HepG2 (cell line): ENCODE measurements around the gene NOC2L. TPM values are rescaled to one million over a fixed set of nuclear protein-coding genes. Genes with fewer than 3 reads are reported as not detected.

ENCODE experiments used
- GZF1 ChIP-seq: sonication (generic); formaldehyde crosslinking; IDR thresholded peaks from 2 replicates; pipeline ENCODE4 v1.5.1; 2020; ENCODE audit warnings: mild to moderate bottlenecking, missing genetic modification reagents
- HIVEP1 ChIP-seq: sonication (generic); formaldehyde crosslinking; IDR thresholded peaks from 2 replicates; pipeline ENCODE4 v1.4.0; 2020; ENCODE audit warnings: mild to moderate bottlenecking, missing genetic modification reagents
- LCORL ChIP-seq, 2 experiments: fragments of 450-650 bp in 1 of 2; sonication (generic) in 1 of 2; formaldehyde crosslinking in 1 of 2; IDR thresholded peaks; 2 replicates each; pipeline versions ENCODE4 v1.5.0 to v1.6.1; 2017 to 2020; ENCODE audit warnings: antibody characterized with exemption in 1 of 2, missing genetic modification reagents in 1 of 2
- MIER3 ChIP-seq: IDR thresholded peaks from 2 replicates; pipeline ENCODE4 v1.6.1; 2016; ENCODE audit warnings: missing compliant biosample characterization, borderline replicate concordance
- NAIF1 ChIP-seq: sonication (generic); formaldehyde crosslinking; IDR thresholded peaks from 2 replicates; pipeline ENCODE4 v1.5.0; 2020; ENCODE audit warnings: mild to moderate bottlenecking, missing genetic modification reagents, borderline replicate concordance
- NFATC3 ChIP-seq: sonication (generic); formaldehyde crosslinking; IDR thresholded peaks from 2 replicates; pipeline ENCODE4 v1.5.1; 2020; ENCODE audit warnings: mild to moderate bottlenecking, missing genetic modification reagents
- RBM39 ChIP-seq: fragments of 200-400 bp; formaldehyde crosslinking; IDR thresholded peaks from one replicate; pipeline ENCODE4 v1.6.1; 2018; ENCODE audit warnings: antibody characterized with exemption, mild to moderate bottlenecking, low read depth, low read length; ENCODE audit not compliant: poor library complexity, severe bottlenecking
- REXO4 ChIP-seq: sonication (generic); formaldehyde crosslinking; IDR thresholded peaks from 2 replicates; pipeline ENCODE4 v1.8.0; 2022; ENCODE audit warnings: missing genetic modification reagents, mild to moderate bottlenecking, borderline replicate concordance
- RFX1 ChIP-seq: fragments of 450-650 bp; IDR thresholded peaks from 2 replicates; pipeline ENCODE4 v1.6.1; 2017
- RFXANK ChIP-seq: IDR thresholded peaks from 2 replicates; pipeline ENCODE4 v1.6.1; 2016
- ZNF17 ChIP-seq: sonication (generic); formaldehyde crosslinking; IDR thresholded peaks from 2 replicates; pipeline ENCODE4 v1.5.0; 2020; ENCODE audit warnings: mild to moderate bottlenecking, missing genetic modification reagents
- ZNF350 ChIP-seq: sonication (generic); formaldehyde crosslinking; IDR thresholded peaks from 2 replicates; pipeline ENCODE4 v1.4.0; 2020; ENCODE audit warnings: mild to moderate bottlenecking, low read depth, missing genetic modification reagents, borderline replicate concordance
- ZNF441 ChIP-seq: sonication (generic); formaldehyde crosslinking; IDR thresholded peaks from 2 replicates; pipeline ENCODE4 v1.7.0; 2021; ENCODE audit warnings: missing genetic modification reagents, borderline replicate concordance
- ZNF558 ChIP-seq: sonication (generic); formaldehyde crosslinking; IDR thresholded peaks from 2 replicates; pipeline ENCODE4 v1.9.0; 2022; ENCODE audit warnings: mild to moderate bottlenecking, missing genetic modification reagents, borderline replicate concordance
- polyA plus RNA-seq, 8 experiments: library from polyadenylated mRNA; depleted of rRNA in 3 of 8; stranded (reverse) in 7 of 8; unstranded in 1 of 8; fragments of >200 nt; fragmentation: Illumina TruSeq in 4 of 8; extraction: Trizol in 4 of 8; gene quantifications; 2 replicates each; pipeline versions ENCODE4 v1.2.1 to v1.2.3, GENCODE V29; 2011 to 2016; ENCODE audit warnings: low read depth in 4 of 8, missing spikeins in 1 of 8, mixed read lengths in 1 of 8; ENCODE audit not compliant: insufficient read depth in 1 of 8
- total RNA-seq, 5 experiments: library from RNA; depleted of rRNA; stranded (reverse); fragments of >200 nt; fragmentation: Illumina TruSeq; extraction: Trizol; gene quantifications; 2 replicates each; pipeline ENCODE4 v1.2.3, GENCODE V29; 2016; ENCODE audit warnings: low read depth in 1 of 5
- TF ChIP-seq, protein P1 (sequence below): sonication (generic); formaldehyde crosslinking; IDR thresholded peaks from 2 replicates; pipeline ENCODE4 v1.4.0; 2020; ENCODE audit warnings: missing genetic modification reagents, borderline replicate concordance
- TF ChIP-seq, protein P2 (sequence below): sonication (generic); formaldehyde crosslinking; IDR thresholded peaks from 2 replicates; pipeline ENCODE4 v1.5.1; 2020; ENCODE audit warnings: mild to moderate bottlenecking, missing genetic modification reagents, moderate library complexity
- TF ChIP-seq, protein P3 (sequence below): sonication (generic); formaldehyde crosslinking; IDR thresholded peaks from 2 replicates; pipeline ENCODE4 v1.4.0; 2020; ENCODE audit warnings: mild to moderate bottlenecking, missing genetic modification reagents
- TF ChIP-seq, protein P4 (sequence below): sonication (generic); formaldehyde crosslinking; IDR thresholded peaks from 2 replicates; pipeline ENCODE4 v1.4.0; 2020; ENCODE audit warnings: missing genetic modification reagents

NOC2L gene
- total and polyA plus RNA-seq, 2 of the 13 experiments (the other 11 are each of a cell fraction or from before 2014, with no cell fraction given), result 32.0 to 103 TPM

DNA sequence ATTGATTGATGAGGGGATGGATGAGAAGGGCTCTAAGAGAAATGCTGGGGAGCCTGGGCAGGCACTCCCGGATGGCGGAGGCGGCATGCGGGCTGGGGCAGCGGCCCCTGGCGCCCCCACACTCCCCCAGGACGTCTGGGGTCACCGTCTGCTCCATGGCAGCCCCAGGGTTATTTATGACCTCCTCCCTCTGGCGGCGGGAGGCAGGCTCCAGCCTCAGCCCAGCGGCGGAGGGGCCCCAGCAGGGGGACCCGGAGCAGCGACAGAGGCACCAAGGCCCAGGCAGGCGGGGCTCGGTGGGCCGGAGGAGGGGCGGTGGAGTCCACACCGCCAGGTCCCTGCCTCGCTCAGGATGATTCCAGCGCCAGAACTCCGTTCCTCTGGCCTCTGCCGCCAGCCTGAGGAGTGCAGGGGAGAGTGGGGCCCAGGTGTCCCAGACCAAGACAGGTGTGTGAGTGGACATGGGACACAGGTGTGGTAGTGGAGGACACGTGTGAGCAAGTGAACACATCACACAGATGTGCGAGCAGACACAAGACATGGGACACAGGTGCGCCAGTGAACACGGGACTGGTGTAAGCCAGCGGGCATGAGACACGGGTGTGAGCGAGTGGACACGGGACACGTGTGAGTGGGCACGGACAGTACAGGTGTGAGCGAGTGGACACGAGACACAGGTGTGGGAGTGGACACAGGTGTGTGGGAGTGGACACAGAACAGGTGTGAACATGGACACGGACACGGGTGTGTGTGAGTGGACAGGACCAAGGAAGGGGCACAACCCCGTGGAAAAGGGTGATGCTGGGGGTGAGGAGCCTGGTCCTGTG, 37.8 kb downstream of the NOC2L start (continued):
- TF ChIP-seq REXO4 (CRISPR knock-in tag), result no peak
- TF ChIP-seq LCORL (IDR thresholded peaks at IDR 0.05), result no peak
- TF ChIP-seq LCORL (CRISPR knock-in tag; IDR thresholded peaks at IDR 0.05), result no peak
- no peak for TF ChIP-seq MIER3 (CRISPR knock-in tag)
- TF ChIP-seq NFATC3 (CRISPR knock-in tag), result no peak
- TF ChIP-seq ZNF350 (CRISPR knock-in tag), result no peak
- TF ChIP-seq ZNF441 (CRISPR knock-in tag), result no peak
- no peak for TF ChIP-seq GZF1 (CRISPR knock-in tag)
- no peak for TF ChIP-seq NAIF1
- TF ChIP-seq, protein P1, sequence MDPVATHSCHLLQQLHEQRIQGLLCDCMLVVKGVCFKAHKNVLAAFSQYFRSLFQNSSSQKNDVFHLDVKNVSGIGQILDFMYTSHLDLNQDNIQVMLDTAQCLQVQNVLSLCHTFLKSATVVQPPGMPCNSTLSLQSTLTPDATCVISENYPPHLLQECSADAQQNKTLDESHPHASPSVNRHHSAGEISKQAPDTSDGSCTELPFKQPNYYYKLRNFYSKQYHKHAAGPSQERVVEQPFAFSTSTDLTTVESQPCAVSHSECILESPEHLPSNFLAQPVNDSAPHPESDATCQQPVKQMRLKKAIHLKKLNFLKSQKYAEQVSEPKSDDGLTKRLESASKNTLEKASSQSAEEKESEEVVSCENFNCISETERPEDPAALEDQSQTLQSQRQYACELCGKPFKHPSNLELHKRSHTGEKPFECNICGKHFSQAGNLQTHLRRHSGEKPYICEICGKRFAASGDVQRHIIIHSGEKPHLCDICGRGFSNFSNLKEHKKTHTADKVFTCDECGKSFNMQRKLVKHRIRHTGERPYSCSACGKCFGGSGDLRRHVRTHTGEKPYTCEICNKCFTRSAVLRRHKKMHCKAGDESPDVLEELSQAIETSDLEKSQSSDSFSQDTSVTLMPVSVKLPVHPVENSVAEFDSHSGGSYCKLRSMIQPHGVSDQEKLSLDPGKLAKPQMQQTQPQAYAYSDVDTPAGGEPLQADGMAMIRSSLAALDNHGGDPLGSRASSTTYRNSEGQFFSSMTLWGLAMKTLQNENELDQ (CRISPR knock-in tag), result no peak
- no peak for TF ChIP-seq ZNF17
- TF ChIP-seq RFX1, result no peak
- no peak for TF ChIP-seq RFXANK (CRISPR knock-in tag)
- TF ChIP-seq, protein P2, sequence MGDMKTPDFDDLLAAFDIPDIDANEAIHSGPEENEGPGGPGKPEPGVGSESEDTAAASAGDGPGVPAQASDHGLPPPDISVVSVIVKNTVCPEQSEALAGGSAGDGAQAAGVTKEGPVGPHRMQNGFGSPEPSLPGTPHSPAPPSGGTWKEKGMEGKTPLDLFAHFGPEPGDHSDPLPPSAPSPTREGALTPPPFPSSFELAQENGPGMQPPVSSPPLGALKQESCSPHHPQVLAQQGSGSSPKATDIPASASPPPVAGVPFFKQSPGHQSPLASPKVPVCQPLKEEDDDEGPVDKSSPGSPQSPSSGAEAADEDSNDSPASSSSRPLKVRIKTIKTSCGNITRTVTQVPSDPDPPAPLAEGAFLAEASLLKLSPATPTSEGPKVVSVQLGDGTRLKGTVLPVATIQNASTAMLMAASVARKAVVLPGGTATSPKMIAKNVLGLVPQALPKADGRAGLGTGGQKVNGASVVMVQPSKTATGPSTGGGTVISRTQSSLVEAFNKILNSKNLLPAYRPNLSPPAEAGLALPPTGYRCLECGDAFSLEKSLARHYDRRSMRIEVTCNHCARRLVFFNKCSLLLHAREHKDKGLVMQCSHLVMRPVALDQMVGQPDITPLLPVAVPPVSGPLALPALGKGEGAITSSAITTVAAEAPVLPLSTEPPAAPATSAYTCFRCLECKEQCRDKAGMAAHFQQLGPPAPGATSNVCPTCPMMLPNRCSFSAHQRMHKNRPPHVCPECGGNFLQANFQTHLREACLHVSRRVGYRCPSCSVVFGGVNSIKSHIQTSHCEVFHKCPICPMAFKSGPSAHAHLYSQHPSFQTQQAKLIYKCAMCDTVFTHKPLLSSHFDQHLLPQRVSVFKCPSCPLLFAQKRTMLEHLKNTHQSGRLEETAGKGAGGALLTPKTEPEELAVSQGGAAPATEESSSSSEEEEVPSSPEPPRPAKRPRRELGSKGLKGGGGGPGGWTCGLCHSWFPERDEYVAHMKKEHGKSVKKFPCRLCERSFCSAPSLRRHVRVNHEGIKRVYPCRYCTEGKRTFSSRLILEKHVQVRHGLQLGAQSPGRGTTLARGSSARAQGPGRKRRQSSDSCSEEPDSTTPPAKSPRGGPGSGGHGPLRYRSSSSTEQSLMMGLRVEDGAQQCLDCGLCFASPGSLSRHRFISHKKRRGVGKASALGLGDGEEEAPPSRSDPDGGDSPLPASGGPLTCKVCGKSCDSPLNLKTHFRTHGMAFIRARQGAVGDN (CRISPR knock-in tag), result peak; percentile 28; the same call in 1 of the 2 replicates
- TF ChIP-seq, protein P3, sequence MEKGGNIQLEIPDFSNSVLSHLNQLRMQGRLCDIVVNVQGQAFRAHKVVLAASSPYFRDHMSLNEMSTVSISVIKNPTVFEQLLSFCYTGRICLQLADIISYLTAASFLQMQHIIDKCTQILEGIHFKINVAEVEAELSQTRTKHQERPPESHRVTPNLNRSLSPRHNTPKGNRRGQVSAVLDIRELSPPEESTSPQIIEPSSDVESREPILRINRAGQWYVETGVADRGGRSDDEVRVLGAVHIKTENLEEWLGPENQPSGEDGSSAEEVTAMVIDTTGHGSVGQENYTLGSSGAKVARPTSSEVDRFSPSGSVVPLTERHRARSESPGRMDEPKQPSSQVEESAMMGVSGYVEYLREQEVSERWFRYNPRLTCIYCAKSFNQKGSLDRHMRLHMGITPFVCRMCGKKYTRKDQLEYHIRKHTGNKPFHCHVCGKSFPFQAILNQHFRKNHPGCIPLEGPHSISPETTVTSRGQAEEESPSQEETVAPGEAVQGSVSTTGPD (CRISPR knock-in tag), result no peak
- TF ChIP-seq, protein P4, sequence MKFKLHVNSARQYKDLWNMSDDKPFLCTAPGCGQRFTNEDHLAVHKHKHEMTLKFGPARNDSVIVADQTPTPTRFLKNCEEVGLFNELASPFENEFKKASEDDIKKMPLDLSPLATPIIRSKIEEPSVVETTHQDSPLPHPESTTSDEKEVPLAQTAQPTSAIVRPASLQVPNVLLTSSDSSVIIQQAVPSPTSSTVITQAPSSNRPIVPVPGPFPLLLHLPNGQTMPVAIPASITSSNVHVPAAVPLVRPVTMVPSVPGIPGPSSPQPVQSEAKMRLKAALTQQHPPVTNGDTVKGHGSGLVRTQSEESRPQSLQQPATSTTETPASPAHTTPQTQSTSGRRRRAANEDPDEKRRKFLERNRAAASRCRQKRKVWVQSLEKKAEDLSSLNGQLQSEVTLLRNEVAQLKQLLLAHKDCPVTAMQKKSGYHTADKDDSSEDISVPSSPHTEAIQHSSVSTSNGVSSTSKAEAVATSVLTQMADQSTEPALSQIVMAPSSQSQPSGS (CRISPR knock-in tag), result no peak
- TF ChIP-seq ZNF558 (CRISPR knock-in tag), result 0 out of 2 replicates have a peak, but pooled peaks have one; percentile 41
- peak; percentile 71 for TF ChIP-seq RBM39
- no peak for TF ChIP-seq HIVEP1 (CRISPR knock-in tag)
